Body of pancreas (tissue), 4 donors: Measurements from ENCODE around the gene ZBTB11. TPM values are rescaled to one million over a fixed set of nuclear protein-coding genes. Genes with fewer than 3 reads are reported as not detected.
"Not testable (repeated sequence)": the region's sequence is repeated elsewhere in the genome, so short reads cannot be mapped to it uniquely, and the experiment has no call there.

Experiments
- ATAC-seq: fragments of 150-250 bp; one replicate; pipeline ENCODE4 v1.9.1; 2016
- DNase-seq, 4 donors: peaks; one replicate each; pipeline ENCODE4 v3.0.0-alpha.2; 2019
- H3K27ac ChIP-seq, 4 donors: fragments of 200-600 bp; sonication (generic); 1 replicate in 3 of 4; 2 replicates in 1 of 4; pipeline versions ENCODE4 v1.5.1 to v1.6.1; 2016 to 2019; ENCODE audit warnings: mild to moderate bottlenecking in 1 of 4, mixed read lengths in 1 of 4, moderate library complexity in 1 of 4
- H3K27me3 ChIP-seq, 2 donors: fragments of 200-600 bp; sonication (generic); one replicate each; pipeline ENCODE4 v1.6.0; 2016; ENCODE audit warnings: mild to moderate bottlenecking in 1 of 2
- H3K36me3 ChIP-seq, 2 donors: fragments of 200-600 bp; sonication (generic); replicated peaks in 1 of 2; 2 replicates each; pipeline ENCODE4 v1.5.1; 2016; ENCODE audit warnings: low read depth in 2 of 2; ENCODE audit not compliant: insufficient read depth in 1 of 2
- H3K4me1 ChIP-seq: fragments of 200-600 bp; sonication (generic); one replicate; pipeline ENCODE4 v1.6.0; 2016
- H3K4me3 ChIP-seq, 2 donors: fragments of 200-600 bp; sonication (generic); 1 replicate in 1 of 2; 2 replicates in 1 of 2; pipeline ENCODE4 v1.5.1; 2016 to 2019
- H3K9me3 ChIP-seq, 3 donors: fragments of 200-600 bp; sonication (generic); 1 replicate in 2 of 3; 2 replicates in 1 of 3; pipeline ENCODE4 v1.5.1; 2016
- POLR2A ChIP-seq, 3 donors: fragments of 450-650 bp; IDR thresholded peaks; one replicate each; pipeline ENCODE4 v1.6.1; 2016; ENCODE audit warnings: antibody characterized with exemption in 3 of 3, mild to moderate bottlenecking in 2 of 3
- WGBS, 2 donors: methylation state at CpG; one replicate each; pipeline ENCODE4 v1.1.5; 2017; 5-methylcytosine and 5-hydroxymethylcytosine counted together
- intact Hi-C: fragments of 100-400 bp; cut with DNase I; formaldehyde crosslinking; loops from one replicate; pipeline ENCODE4 v1.15.1; 2023
- total RNA-seq, 2 donors: library from RNA; depleted of rRNA; stranded (reverse); fragments of >200 nt; gene quantifications; one replicate each; pipeline ENCODE4 v1.1.0, GENCODE V29; 2016
- TF ChIP-seq, protein P1 (sequence below), 7 experiments: fragments of 450-650 bp in 4 of 7; fragments of 200-600 bp in 3 of 7; sonication (generic) in 3 of 7; IDR thresholded peaks; one replicate each; pipeline ENCODE4 v1.5.1; 2016 to 2019; ENCODE audit warnings: antibody characterized with exemption in 7 of 7

The ZBTB11 gene
- total RNA-seq, 2 donors from 2014 or later: 11.5 to 20.5 TPM

DNA sequence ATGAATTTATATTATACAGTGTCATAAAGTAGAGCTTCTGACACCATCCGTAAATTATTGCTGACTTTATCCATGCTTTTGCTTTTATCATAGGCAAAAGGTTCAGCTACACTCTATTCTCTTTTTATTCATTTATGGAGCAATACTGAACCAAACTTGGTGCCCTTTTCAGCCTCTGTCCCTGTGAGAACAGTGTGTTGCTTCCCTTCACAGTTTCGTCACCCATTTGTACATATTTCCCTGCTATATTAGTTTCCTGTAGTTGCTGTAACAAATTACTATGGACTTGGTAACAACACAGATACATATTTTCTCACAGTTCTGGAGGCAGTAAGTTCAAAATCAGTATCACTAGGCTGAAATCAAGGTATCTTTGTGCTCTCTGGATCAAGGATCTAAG lies 12.4 kb upstream of the ZBTB11 start:
- no peaks in the 10 kb centered on the region for H3K9me3 ChIP-seq
- no peak overlapping the region for H3K27ac ChIP-seq
- H3K36me3 ChIP-seq: no peaks in the 10 kb centered on the region
- WGBS, 2 donors: 80 to 91% methylated on average over 2 of the region's 2 CpGs
- no peak for TF ChIP-seq POLR2A (IDR thresholded peaks at IDR 0.05)
- TF ChIP-seq, protein P1, sequence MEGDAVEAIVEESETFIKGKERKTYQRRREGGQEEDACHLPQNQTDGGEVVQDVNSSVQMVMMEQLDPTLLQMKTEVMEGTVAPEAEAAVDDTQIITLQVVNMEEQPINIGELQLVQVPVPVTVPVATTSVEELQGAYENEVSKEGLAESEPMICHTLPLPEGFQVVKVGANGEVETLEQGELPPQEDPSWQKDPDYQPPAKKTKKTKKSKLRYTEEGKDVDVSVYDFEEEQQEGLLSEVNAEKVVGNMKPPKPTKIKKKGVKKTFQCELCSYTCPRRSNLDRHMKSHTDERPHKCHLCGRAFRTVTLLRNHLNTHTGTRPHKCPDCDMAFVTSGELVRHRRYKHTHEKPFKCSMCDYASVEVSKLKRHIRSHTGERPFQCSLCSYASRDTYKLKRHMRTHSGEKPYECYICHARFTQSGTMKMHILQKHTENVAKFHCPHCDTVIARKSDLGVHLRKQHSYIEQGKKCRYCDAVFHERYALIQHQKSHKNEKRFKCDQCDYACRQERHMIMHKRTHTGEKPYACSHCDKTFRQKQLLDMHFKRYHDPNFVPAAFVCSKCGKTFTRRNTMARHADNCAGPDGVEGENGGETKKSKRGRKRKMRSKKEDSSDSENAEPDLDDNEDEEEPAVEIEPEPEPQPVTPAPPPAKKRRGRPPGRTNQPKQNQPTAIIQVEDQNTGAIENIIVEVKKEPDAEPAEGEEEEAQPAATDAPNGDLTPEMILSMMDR (IDR thresholded peaks at IDR 0.05): no peak
- peaks cover 20% of the 10 kb centered on the region for H3K4me1 ChIP-seq
- H3K27me3 ChIP-seq: no peaks in the 10 kb centered on the region
- no peak for DNase-seq
- ATAC-seq: no peak
- no peak overlapping the region for H3K4me3 ChIP-seq
- intact Hi-C loops: no loop called here

DNA sequence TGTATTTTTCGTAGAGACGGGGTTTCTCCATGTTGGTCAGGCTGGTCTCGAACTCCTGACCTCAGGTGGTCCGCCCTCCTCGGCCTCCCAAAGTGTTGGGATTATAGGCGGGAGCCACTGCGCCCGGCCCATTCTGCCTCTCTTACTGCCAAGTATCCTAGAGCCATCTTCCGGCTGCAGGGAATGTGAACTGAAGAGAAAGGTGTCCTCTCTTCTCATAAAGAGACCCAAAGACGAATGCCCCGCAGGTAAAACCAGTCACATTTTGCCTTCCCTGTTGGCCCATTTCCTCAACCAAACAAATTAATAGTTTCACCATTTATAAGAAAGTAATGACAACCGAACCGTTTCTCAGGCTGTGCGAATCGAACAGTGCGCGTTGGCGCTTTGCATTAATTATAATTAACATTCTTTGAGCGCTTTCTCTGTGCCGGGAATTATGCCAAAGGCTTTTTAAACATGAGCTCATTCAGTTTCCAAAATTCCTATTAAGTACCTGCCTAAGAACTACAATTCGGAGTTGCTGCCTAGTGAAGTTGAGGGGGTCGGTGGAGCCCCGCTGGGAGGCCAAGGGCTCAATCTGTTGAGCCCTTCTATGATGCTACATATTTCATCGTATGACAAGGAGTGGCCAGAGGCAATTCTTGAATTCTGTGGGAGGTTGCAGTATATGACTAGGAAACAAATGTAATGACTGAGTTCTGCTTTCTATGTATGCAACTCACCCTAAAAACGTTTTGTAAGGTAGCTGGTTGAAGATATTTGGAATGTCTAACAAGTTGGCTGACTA lies 10.4 kb upstream of the ZBTB11 start:
- Histone ChIP-seq H3K27me3 (no peaks in the 10 kb centered on the region), H3K36me3 (peaks cover 4 to 7% of the 10 kb centered on the region in 2 donors), H3K4me3 (peak overlapping the region; percentile 28 to 56), H3K27ac (peak overlapping the region; percentile 87 to 91 (median 88)), H3K4me1 (peaks cover 31% of the 10 kb centered on the region), H3K9me3 (no peaks in the 10 kb centered on the region)
- no peak for ATAC-seq
- peak in 2 of 4 donors; percentile 25 to 38 for DNase-seq
- intact Hi-C loops: no loop called here
- 24 to 30% methylated on average over 23 to 25 of the region's 25 CpGs for WGBS, 2 donors
- no peak for TF ChIP-seq POLR2A (IDR thresholded peaks at IDR 0.05)
- TF ChIP-seq, protein P1 (IDR thresholded peaks at IDR 0.05): no peak

DNA sequence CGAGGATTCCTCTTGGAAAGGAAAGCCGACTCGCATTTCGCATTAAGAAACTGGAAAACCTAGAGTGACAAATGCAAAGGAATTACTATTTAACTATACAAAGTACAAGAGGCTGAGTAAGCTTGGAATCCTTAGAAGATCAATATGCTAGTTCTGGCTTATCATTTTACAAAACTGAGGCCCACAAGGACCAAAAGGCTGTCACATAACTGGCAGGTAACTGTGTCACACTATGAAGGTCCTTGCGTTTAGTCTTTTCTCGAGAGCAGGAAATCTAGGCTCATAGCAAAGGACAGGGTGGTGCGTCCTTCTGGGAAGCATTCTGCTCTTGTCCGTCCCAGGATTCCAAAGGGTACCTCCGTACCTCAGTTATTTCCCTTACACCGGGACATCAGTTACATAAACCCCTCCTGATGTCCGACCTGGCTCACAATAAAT lies 9.0 kb upstream of the ZBTB11 start:
- no peak for TF ChIP-seq POLR2A (IDR thresholded peaks at IDR 0.05)
- TF ChIP-seq, protein P1 (IDR thresholded peaks at IDR 0.05): no peak

DNA sequence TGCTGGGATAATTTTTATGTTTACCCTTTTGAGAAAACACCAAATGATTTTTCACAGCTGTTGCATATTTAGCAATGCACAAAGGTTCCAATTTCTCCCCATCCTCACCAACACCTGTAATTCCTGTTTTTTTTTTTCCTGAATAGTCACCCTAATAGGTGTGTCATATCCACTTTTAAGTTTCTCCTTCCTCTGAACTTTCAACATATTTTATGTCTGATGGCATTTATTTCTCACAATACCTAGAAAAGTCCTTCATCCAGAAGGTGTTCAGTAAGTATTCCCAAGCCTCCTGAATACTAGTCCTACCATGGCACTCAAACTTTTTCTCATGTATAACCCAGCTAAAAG lies 8.1 kb upstream of the ZBTB11 start:
- H3K36me3 ChIP-seq: peaks cover 10 to 19% of the 10 kb centered on the region in 2 donors
- peaks cover 40% of the 10 kb centered on the region for H3K4me1 ChIP-seq
- H3K27me3 ChIP-seq: no peaks in the 10 kb centered on the region
- intact Hi-C loops: no loop called here
- peak overlapping the region; percentile 56 to 62 for H3K4me3 ChIP-seq
- DNase-seq (no peak), ATAC-seq (no peak)
- H3K27ac ChIP-seq: peak overlapping the region in 3 of 4 donors; percentile 87 to 91 (median 88)
- H3K9me3 ChIP-seq: no peaks in the 10 kb centered on the region
- TF ChIP-seq, protein P1 (IDR thresholded peaks at IDR 0.05): no peak
- TF ChIP-seq POLR2A (IDR thresholded peaks at IDR 0.05): no peak

More for the DNA sequence above, 9.0 kb upstream of the ZBTB11 start:
- intact Hi-C loops: no loop called here
- Histone ChIP-seq H3K27ac (peak overlapping the region; percentile 67 to 91 (median 88)), H3K9me3 (no peaks in the 10 kb centered on the region), H3K4me3 (peak overlapping the region; percentile 56 to 62), H3K27me3 (no peaks in the 10 kb centered on the region), H3K4me1 (peaks cover 40% of the 10 kb centered on the region), H3K36me3 (peaks cover 10 to 19% of the 10 kb centered on the region in 2 donors)
- ATAC-seq (peak; percentile 15), DNase-seq (no peak)
- WGBS, 2 donors: 1% methylated on average over 11 of the region's 11 CpGs

DNA sequence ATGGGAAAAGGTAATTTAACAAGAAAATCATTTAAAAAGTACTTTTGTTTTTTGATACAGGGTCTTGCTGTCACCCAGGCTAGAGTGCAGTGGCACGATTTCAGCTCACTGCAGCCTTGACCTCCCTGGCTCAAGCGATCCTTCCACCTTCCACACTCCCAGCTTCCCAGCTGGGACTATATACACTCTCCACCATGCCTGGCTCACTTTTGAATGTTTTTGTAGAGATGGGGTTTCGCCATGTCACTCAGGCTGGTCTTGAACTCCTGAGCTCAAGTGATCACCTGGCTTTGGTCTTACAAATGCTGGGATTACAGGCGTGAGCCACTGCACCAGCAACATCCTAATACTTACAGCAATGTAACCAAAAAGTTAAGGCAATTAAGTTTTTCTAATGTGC lies 3.5 kb upstream of the ZBTB11 start:
- H3K4me1 ChIP-seq: peaks cover 43% of the 10 kb centered on the region
- peaks cover 10 to 19% of the 10 kb centered on the region in 2 donors for H3K36me3 ChIP-seq
- no peaks in the 10 kb centered on the region for H3K9me3 ChIP-seq
- intact Hi-C loops: no loop called here
- H3K27ac ChIP-seq: no peak overlapping the region
- no peak for TF ChIP-seq POLR2A (IDR thresholded peaks at IDR 0.05)
- TF ChIP-seq, protein P1 (IDR thresholded peaks at IDR 0.05): no peak
- H3K4me3 ChIP-seq: no peak overlapping the region
- DNase-seq (no peak), ATAC-seq (no peak)
- H3K27me3 ChIP-seq: no peaks in the 10 kb centered on the region
- 80 to 86% methylated on average over 4 of the region's 4 CpGs for WGBS, 2 donors

DNA sequence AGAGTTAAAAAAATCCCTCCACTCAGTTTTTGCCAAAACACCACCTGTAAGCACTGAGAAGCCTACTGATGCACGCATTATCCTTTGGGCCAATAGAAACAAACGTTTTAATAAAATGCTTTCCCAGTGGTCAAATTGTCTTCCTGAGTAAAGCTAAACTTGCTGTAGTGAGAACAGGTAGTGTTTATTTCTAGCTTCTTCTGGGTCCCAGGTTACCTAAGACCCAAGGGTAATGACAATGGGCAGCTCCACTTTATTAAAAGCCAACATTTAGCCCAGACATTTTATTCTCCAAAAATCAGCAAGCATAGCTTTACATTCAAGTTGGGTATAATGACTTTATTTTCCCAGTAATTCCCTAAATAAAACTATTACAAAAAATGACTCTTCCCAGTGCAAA lies 1.9 kb upstream of the ZBTB11 start:
- WGBS, 2 donors: 40 to 57% methylated on average over 2 of the region's 2 CpGs
- H3K27me3 ChIP-seq, H3K9me3 ChIP-seq, H3K4me3 ChIP-seq, ATAC-seq, intact Hi-C loops, DNase-seq, H3K27ac ChIP-seq: not testable (repeated sequence)
- H3K4me1 ChIP-seq: peaks cover 36% of the 10 kb centered on the region
- peaks cover 10 to 19% of the 10 kb centered on the region in 2 donors for H3K36me3 ChIP-seq
